ENCODE results near the gene FBXL5. TPM values are rescaled to one million over a fixed set of nuclear protein-coding genes. Genes with fewer than 3 reads are reported as not detected.

FBXL5 gene
- total RNA-seq, 1 donor from 2014 or later, result 32.1 TPM

DNA sequence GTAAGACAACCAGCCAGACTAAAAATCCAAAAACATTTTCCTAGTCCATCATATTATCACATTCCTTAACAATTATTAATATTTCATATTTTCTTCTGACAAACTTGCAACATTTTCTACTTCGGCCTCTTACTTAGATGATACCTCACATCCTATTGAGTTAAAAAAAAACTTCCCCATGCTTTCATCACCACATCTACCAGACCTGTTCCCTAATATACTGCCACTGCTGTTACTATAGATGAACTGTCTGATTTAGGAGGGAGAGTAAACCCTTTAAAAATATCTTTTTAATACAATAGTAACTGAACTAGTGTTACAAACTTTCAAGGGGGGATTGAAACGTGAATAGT lies 28.0 kb upstream of the FBXL5 start:
- DNase-seq (no peak), ATAC-seq (ENCODE audit: low read depth) (no peak)
- ChIA-PET POLR2A (interaction anchor here (0.6 kb wide), 1 partner anchor 678 kb away, joined by 4 read pairs; no protein-coding TSS in a partner anchor), CTCF (no interaction called here)
- Mint-ChIP-seq H3K4me1 (peaks cover 27% of the 10 kb centered on the region), H3K36me3 (ENCODE audit: low read depth) (peaks cover 32% of the 10 kb centered on the region), H3K27ac (no peak overlapping the region), H3K27me3 (no peaks in the 10 kb centered on the region), H3K4me3 (no peak overlapping the region), H3K9me3 (no peaks in the 10 kb centered on the region)
- intact Hi-C loops (cut with micrococcal nuclease), result loop anchor here (10.0 kb wide), 1 partner anchor 542 kb away; the partner anchor contains the start of gene TAPT1
- TF ChIP-seq, protein P1, sequence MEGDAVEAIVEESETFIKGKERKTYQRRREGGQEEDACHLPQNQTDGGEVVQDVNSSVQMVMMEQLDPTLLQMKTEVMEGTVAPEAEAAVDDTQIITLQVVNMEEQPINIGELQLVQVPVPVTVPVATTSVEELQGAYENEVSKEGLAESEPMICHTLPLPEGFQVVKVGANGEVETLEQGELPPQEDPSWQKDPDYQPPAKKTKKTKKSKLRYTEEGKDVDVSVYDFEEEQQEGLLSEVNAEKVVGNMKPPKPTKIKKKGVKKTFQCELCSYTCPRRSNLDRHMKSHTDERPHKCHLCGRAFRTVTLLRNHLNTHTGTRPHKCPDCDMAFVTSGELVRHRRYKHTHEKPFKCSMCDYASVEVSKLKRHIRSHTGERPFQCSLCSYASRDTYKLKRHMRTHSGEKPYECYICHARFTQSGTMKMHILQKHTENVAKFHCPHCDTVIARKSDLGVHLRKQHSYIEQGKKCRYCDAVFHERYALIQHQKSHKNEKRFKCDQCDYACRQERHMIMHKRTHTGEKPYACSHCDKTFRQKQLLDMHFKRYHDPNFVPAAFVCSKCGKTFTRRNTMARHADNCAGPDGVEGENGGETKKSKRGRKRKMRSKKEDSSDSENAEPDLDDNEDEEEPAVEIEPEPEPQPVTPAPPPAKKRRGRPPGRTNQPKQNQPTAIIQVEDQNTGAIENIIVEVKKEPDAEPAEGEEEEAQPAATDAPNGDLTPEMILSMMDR (IDR thresholded peaks at IDR 0.05), result no peak

DNA sequence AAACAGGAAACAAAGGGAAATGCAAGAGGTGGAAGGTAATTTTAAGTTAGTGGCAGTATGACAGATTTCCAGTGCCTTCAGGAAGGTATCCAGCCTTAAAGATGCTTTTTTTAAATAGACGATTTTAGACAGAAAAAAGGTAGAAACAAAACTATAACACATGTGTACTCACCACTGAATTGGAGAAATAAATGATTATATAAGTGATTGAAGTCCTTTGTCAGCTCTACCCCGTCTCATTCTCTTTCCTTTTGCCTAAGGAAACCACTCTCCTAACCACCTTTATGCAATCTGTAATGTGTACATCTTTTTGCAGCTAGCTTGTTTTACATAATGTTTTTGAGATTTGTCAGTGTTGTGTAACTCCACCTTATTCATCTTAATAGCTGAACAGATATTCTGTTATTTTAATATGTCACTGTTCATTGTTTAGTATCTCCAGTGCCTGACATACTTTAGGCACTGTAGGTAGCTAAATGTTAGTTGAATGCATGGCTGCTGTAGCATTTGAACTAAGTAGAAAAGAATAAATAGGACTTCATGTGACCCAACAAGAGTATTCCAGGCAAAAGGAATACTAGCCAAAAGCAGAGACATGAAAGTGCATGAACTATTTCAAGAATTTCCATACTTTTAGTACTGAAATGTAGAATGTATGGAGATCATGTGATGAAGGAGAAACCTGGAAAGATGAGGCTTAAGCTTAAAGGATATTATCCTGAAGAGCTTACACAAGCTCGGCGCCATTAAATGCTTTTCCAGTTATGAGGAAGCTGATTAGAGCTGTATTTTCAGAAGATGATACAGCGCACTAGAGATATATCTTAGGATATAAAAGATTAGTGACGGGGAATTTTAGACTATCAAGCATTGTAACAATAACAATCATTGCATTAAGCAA lies 27.3 kb upstream of the FBXL5 start:
- ATAC-seq (ENCODE audit: low read depth) (no peak), DNase-seq (no peak)
- TF ChIP-seq, protein P1 (IDR thresholded peaks at IDR 0.05), result no peak
- ChIA-PET POLR2A (interaction anchor here (0.6 to 2.3 kb wide), 3 partner anchors 9 to 677 kb away, joined by 3 to 14 read pairs (median 4); partner anchors contain the start of gene FBXL5), CTCF (interaction anchor here (0.8 kb wide), 1 partner anchor 123 kb away, joined by 3 read pairs; no protein-coding TSS in a partner anchor)
- Mint-ChIP-seq H3K9me3 (no peaks in the 10 kb centered on the region), H3K4me1 (peaks cover 27% of the 10 kb centered on the region), H3K27ac (peak overlapping the region; percentile 93), H3K4me3 (peak overlapping the region; percentile 97), H3K36me3 (ENCODE audit: low read depth) (peaks cover 27% of the 10 kb centered on the region), H3K27me3 (no peaks in the 10 kb centered on the region)
- intact Hi-C loops (cut with micrococcal nuclease), result loop anchor here (10.0 kb wide), 1 partner anchor 542 kb away; the partner anchor contains the start of gene TAPT1

DNA sequence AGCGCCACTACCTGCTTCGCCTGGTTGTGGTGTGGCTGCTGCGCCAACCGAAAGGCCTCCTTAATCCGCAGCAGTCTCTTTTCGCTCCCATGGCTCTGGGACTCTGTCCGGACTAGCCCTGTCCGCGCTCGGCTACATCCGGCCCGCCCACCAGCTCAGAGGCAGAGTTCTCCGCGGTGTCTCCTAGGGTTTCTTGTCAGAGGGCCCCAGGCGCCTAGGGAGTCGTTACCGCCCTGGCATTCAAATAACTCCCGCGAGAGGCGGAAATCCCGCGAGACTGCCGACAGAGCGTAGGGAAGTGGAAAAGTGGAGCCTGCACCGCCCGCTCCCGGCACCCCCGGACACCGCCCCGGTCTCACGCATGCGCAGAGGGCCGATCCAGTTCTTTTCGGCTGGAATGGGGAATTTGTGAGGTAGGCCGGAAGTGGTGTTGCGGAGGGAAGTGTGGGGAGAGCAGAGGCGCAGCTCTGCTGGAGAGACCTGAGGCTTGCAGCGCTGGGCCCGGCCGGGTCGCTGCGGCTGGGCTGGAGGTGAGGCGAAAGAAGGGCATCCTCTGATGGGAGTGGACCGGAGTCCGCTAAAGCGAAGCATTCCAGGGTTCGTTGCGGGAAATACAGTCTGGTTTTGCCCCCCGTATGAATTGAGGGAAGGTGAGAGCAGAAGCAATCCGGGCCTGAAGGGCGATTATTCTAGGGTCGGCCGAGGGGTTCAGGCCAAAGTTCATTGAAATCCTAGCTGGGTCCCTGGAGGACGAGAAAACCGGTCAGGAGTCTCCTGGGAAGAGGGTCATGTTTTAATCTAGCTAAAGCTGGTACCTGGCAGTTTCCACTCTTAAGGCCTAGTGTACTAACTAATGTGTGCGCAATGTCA lies 26.4 kb upstream of the FBXL5 start, which contains the start of gene FAM200B:
FAM200B (plus strand) TSS at position 456 of the 870 bp plus-strand sequence. CDS start 5,151 bp downstream, outside the sequence.
- H3K27me3 Mint-ChIP-seq, result no peaks in the 10 kb centered on the region
- H3K4me1 Mint-ChIP-seq, result peaks cover 27% of the 10 kb centered on the region
- intact Hi-C loops (cut with micrococcal nuclease), result loop anchor here (1.0 to 10.0 kb wide), 3 partner anchors 26 to 679 kb away; partner anchors contain the start of genes CPEB2, FBXL5 and TAPT1
- DNase-seq, result peak; percentile 98
- peak within 1 kb of the TSS; percentile 93 for H3K27ac Mint-ChIP-seq
- H3K36me3 Mint-ChIP-seq (ENCODE audit: low read depth), result peaks cover 18% of the 10 kb centered on the region
- H3K4me3 Mint-ChIP-seq, result peak within 1 kb of the TSS; percentile 97
- no peaks in the 10 kb centered on the region for H3K9me3 Mint-ChIP-seq
- ATAC-seq (ENCODE audit: low read depth), result peak; percentile 98
- TF ChIP-seq, protein P1 (IDR thresholded peaks at IDR 0.05), result no peak
- ChIA-PET POLR2A (interaction anchor here (1.6 to 2.3 kb wide), 2 partner anchors 24 to 27 kb away, joined by 4 to 14 read pairs; partner anchors contain the start of gene FBXL5), CTCF (no interaction called here)

DNA sequence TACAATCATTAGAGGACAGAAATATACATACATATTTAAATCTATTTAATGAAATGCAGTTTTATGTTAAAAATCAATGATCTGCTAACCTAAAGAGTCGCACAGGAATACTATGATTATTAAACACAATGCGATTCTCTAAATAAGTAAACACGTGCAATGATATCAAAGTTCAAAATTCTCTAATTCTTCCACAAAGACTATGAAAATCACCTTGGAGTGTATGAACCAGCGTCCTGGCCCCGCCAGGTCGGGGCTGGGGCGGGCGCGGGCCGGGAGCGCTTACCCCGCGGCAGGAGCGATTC lies 25.9 kb upstream of the FBXL5 start:
- no peaks in the 10 kb centered on the region for H3K27me3 Mint-ChIP-seq
- no peak overlapping the region for H3K27ac Mint-ChIP-seq
- ChIA-PET POLR2A (interaction anchor here (1.6 to 2.3 kb wide), 2 partner anchors 24 to 26 kb away, joined by 4 to 14 read pairs; partner anchors contain the start of gene FBXL5), CTCF (no interaction called here)
- DNase-seq (no peak), ATAC-seq (ENCODE audit: low read depth) (no peak)
- peaks cover 12% of the 10 kb centered on the region for H3K36me3 Mint-ChIP-seq (ENCODE audit: low read depth)
- intact Hi-C loops (cut with micrococcal nuclease), result loop anchor here (1.0 to 10.0 kb wide), 3 partner anchors 26 to 678 kb away; partner anchors contain the start of genes CPEB2, FBXL5 and TAPT1
- peak overlapping the region; percentile 97 for H3K4me3 Mint-ChIP-seq
- no peaks in the 10 kb centered on the region for H3K9me3 Mint-ChIP-seq
- H3K4me1 Mint-ChIP-seq, result peaks cover 27% of the 10 kb centered on the region
- TF ChIP-seq, protein P1 (IDR thresholded peaks at IDR 0.05), result no peak

All from activated B cell treated with CpG ODN at 0.5 μM for 24 hours (primary cell).